Measurements from ENCODE around the gene BLOC1S2.
"Not testable (repeated sequence)": the region's sequence is repeated elsewhere in the genome, so short reads cannot be mapped to it uniquely, and the experiment has no call there.

Gene BLOC1S2

GRCh38 chr10:100291356-100291755 lies 4.9 kb upstream of the BLOC1S2 start:
- no peak for DNase-seq (ENCODE audit: low spot score)

GRCh38 chr10:100289641-100290040 lies 3.2 kb upstream of the BLOC1S2 start:
- no peak for DNase-seq (ENCODE audit: low spot score)

GRCh38 chr10:100288196-100288595 lies 1.7 kb upstream of the BLOC1S2 start:
- DNase-seq (ENCODE audit: low spot score) = no peak

GRCh38 chr10:100287756-100288155 lies 1.3 kb upstream of the BLOC1S2 start:
- DNase-seq (ENCODE audit: low spot score) = no peak

GRCh38 chr10:100285326-100285725 lies 1.2 kb downstream of the BLOC1S2 start:
- DNase-seq (ENCODE audit: low spot score) = not testable (repeated sequence)

GRCh38 chr10:100282907-100283306 lies 3.6 kb downstream of the BLOC1S2 start:
- no peak for DNase-seq (ENCODE audit: low spot score)

GRCh38 chr10:100276971-100277370 lies 9.5 kb downstream of the BLOC1S2 start:
- DNase-seq (ENCODE audit: low spot score) = not testable (repeated sequence)

- DNase-seq (ENCODE audit: low spot score) = peak; percentile 90
Observed at GRCh38 chr10:100267239-100268104, 19.0 kb downstream of the BLOC1S2 start, which contains the start of gene CWF19L1. CWF19L1 (minus strand) TSS chr10:100267638; CDS start chr10:100267593, 45 bp downstream.

GRCh38 chr10:100265821-100266485 lies 20.5 kb downstream of the BLOC1S2 start:
- no peak for DNase-seq (ENCODE audit: low spot score)

GRCh38 chr10:100254191-100254590 lies 32.3 kb downstream of the BLOC1S2 start:
- DNase-seq (ENCODE audit: low spot score) = no peak

- no peak for DNase-seq (ENCODE audit: low spot score)
Observed at GRCh38 chr10:100253041-100253440, 33.4 kb downstream of the BLOC1S2 start.

GRCh38 chr10:100248820-100249219 lies 37.7 kb downstream of the BLOC1S2 start:
- DNase-seq (ENCODE audit: low spot score) = no peak

- no peak for DNase-seq (ENCODE audit: low spot score)
Observed at GRCh38 chr10:100245484-100246220, 40.8 kb downstream of the BLOC1S2 start.

GRCh38 chr10:100239851-100240250 lies 46.6 kb downstream of the BLOC1S2 start:
- DNase-seq (ENCODE audit: low spot score) = no peak

- DNase-seq (ENCODE audit: low spot score) = no peak
Observed at GRCh38 chr10:100238429-100238828, 48.1 kb downstream of the BLOC1S2 start.

- DNase-seq (ENCODE audit: low spot score) = no peak
Observed at GRCh38 chr10:100232101-100232500, 54.4 kb downstream of the BLOC1S2 start.

GRCh38 chr10:100229819-100230422 lies 56.6 kb downstream of the BLOC1S2 start:
- DNase-seq (ENCODE audit: low spot score) = no peak

- DNase-seq (ENCODE audit: low spot score) = no peak
Observed at GRCh38 chr10:100223879-100224278, 62.6 kb downstream of the BLOC1S2 start.

All from iPS-NIHi11 (cell line).